HG03159 (cell line): ENCODE results near the gene CIZ1.
A peak's percentile ranks its signal among the peaks of the same experiment; 100 is the strongest.

ENCODE experiments used
- ATAC-seq: cut with Tn5 transposase; IDR thresholded peaks from one replicate; pipeline ENCODE4 v1.9.1; 2021; ENCODE audit warnings: mild to moderate bottlenecking, moderate library complexity; ENCODE audit not compliant: unreplicated experiment

Gene CIZ1

GRCh38 chr9:128213746-128214497 is 22.6 kb upstream of the CIZ1 start:
- no peak for ATAC-seq

- ATAC-seq: no peak
These were observed 20.6 kb upstream of the CIZ1 start for GRCh38 chr9:128211981-128212281.

- ATAC-seq: no peak
These were observed 20.0 kb upstream of the CIZ1 start for GRCh38 chr9:128211186-128211980.

GRCh38 chr9:128208946-128209669 is 17.7 kb upstream of the CIZ1 start:
- ATAC-seq: no peak

GRCh38 chr9:128208386-128208785 is 17.0 kb upstream of the CIZ1 start:
- no peak for ATAC-seq

GRCh38 chr9:128206916-128207910 is 15.8 kb upstream of the CIZ1 start:
- no peak for ATAC-seq

GRCh38 chr9:128206484-128206883 is 15.1 kb upstream of the CIZ1 start:
- no peak for ATAC-seq

- ATAC-seq: no peak
These were observed 14.0 kb upstream of the CIZ1 start for GRCh38 chr9:128205296-128205944.

- ATAC-seq: no peak
These were observed 13.5 kb upstream of the CIZ1 start for GRCh38 chr9:128204858-128205257.

GRCh38 chr9:128203707-128204551 is 12.6 kb upstream of the CIZ1 start:
- no peak for ATAC-seq

DNA sequence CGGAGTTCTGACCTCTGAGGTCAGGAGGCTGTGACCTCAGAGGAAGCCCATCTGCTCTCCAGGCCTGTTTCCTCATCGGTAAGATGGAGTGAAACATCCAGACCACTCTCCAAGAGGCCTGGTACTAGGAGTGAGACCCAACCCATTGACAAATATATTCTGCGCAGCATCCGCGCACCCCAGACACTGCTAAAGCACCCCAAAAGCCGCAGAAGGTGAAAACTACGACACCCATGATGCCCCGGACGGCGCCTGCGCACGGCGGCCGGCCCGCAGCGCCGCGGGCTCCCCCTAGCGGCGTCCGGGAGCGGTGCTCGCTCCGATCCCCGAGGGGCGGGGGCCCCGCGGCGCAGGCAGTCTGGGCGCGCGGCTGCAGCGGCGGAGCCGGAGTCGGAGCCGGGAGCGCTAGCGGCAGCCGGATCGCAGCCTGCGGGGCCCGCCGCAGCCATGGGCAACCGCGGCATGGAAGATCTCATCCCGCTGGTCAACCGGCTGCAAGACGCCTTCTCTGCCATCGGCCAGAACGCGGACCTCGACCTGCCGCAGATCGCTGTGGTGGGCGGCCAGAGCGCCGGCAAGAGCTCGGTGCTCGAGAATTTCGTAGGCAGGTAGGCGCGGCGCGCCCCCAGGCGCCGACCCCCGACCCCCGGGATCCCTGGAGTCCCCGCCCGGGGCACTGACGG is 11.8 kb upstream of the CIZ1 start, which contains the start of gene DNM1:
TSS of gene DNM1 (plus strand) at position 356 of the 683 bp plus-strand sequence. CDS start at position 448, 92 bp downstream.
- ATAC-seq: peak; percentile 80

DNA sequence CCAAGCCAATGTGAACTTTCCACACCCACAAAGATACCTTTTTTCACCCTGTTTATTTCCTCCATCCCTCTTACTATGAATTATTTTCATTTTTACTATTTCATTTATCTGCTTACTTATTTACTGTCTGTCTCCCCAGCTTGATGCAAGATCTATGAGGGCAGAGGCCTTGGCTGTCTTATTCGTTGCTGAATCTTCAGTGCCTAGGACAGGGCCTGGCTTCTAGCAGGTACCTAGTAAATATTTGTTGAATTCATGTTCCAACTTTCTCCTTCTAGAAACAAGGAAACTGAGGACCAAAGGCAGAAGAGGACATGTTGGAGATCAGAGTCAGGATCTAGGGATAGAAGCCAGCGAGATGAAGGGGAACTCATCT is 11.3 kb upstream of the CIZ1 start:
- ATAC-seq: no peak

- no peak for ATAC-seq
These were observed 10.3 kb upstream of the CIZ1 start for GRCh38 chr9:128201441-128202369.

DNA sequence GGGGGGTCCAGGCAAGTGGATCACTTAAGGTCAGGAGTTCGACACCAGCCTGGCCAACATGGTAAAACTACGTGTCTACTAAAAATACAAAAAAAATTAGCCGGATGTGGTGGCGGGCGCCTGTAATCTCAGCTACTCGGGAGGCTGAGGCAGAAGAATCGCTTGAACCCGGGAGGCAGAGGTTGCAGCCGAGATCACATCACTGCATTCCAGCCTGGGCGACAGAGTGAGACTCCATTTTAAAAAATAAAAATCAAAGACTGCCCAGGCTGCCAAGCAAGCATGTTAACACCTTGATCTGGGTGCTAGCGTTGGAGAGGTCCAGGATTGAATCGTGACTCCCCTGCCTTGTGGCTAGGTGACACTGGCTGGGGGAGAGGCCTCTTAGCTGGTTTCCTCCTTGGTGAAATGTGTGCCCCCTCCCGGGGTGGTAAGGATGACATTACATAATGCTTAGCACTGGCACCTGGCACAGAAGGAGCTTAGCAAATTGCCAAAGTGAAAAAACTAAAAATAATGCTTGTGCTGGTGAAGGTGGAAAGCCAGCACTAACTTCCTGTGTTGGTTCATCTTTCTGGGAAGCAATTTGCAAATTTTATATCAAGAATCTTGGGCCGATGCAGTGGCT is 2.2 kb upstream of the CIZ1 start:
- no peak for ATAC-seq

DNA sequence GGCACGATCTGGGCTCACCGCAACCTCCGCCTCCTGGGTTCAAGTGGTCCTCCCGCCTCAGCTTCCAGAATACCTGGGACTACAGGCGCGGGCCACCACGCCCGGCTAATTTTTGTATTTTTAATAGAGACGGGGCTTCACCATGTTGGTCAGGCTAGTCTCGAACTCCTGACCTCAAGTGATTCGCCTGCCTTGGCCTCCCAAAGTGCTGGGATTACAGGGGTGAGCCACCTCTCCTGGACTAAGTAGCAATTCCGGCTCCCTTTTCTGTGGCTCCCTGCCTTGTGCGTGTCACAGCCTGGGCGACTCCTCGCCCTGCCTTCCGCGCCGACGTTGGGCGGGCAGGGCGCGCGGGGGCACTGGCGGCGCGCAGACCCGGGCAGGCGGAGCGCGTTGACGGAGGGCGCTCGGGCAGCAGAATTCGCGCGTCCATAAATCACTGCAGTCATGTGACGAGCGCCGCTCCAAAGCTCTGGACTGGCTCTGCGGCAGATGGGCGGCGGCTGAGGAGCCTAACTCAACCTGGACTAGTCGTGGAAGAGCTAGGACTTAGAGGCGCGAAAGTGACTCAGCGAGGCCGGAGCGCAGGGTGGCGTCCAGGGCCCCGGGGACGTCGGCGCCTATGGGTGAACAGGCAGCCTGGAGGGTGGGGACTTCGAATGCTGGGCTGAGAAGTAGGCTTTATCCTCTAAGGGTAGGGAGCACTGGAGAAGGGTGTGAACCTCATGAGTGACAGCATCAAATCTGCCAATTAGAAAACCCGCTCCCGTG is 1.4 kb upstream of the CIZ1 start:
- no peak for ATAC-seq
